ENCODE measurements around the gene MRPL23. TPM values are rescaled to one million over a fixed set of nuclear protein-coding genes. Genes with fewer than 3 reads are reported as not detected.

The MRPL23 gene
- total RNA-seq, 1 experiment from 2014 or later: 172 TPM

- DNase-seq (ENCODE audit: low read depth, low spot score): no peak
- in situ Hi-C loops (cut with HindIII; ENCODE audit: low pct_unique_long_range_greater_than_20kb, low sequenced_read_pairs): no loop called here
Measured at GRCh38 chr11:1998290-1998689, 51.2 kb downstream of the MRPL23 start.

GRCh38 chr11:1998861-1999260 is 51.7 kb downstream of the MRPL23 start:
- DNase-seq (ENCODE audit: low read depth, low spot score): no peak
- in situ Hi-C loops (cut with HindIII; ENCODE audit: low pct_unique_long_range_greater_than_20kb, low sequenced_read_pairs): no loop called here

- in situ Hi-C loops (cut with HindIII; ENCODE audit: low pct_unique_long_range_greater_than_20kb, low sequenced_read_pairs): no loop called here
Measured at GRCh38 chr11:2002042-2002776, 55.1 kb downstream of the MRPL23 start.

GRCh38 chr11:2002807-2003206 is 55.7 kb downstream of the MRPL23 start:
- no peak for DNase-seq (ENCODE audit: low read depth, low spot score)
- in situ Hi-C loops (cut with HindIII; ENCODE audit: low pct_unique_long_range_greater_than_20kb, low sequenced_read_pairs): no loop called here

More at GRCh38 chr11:2002042-2002776, 55.1 kb downstream of the MRPL23 start:
- no peak for DNase-seq (ENCODE audit: low read depth, low spot score)

GRCh38 chr11:2004466-2004865 is 57.3 kb downstream of the MRPL23 start:
- in situ Hi-C loops (cut with HindIII; ENCODE audit: low pct_unique_long_range_greater_than_20kb, low sequenced_read_pairs): no loop called here

More at GRCh38 chr11:2004466-2004865, 57.3 kb downstream of the MRPL23 start:
- DNase-seq (ENCODE audit: low read depth, low spot score): no peak

Small RNA genes within 50 kb of the gene (small RNA-seq; reads per million reads assigned to genes)
- 0 reads per million in 2 experiments for gene RF01972
- gene RF01973: 0 reads per million in 2 experiments

Other genes with a start within 250 kb of the MRPL23 start
- gene IFITM10, start 196.7 kb upstream of the MRPL23 start, total RNA-seq (2014; rRNA removed; shearing (Covaris generic)): 0.11 TPM in 1 of 2 replicates, not detected in the other
- 428 and 450 TPM in 2 replicates for gene CTSD, start 183.4 kb upstream of the MRPL23 start, total RNA-seq (2014; rRNA removed; shearing (Covaris generic))
- gene SYT8, start 112.3 kb upstream of the MRPL23 start, total RNA-seq (2014; rRNA removed; shearing (Covaris generic)): not detected in 2 replicates
- not detected in 2 replicates for gene TNNI2, start 108.4 kb upstream of the MRPL23 start, total RNA-seq (2014; rRNA removed; shearing (Covaris generic))
- not detected in 2 replicates for gene LSP1, start 94.2 kb upstream of the MRPL23 start, total RNA-seq (2014; rRNA removed; shearing (Covaris generic))
- not detected in 2 replicates for gene PRR33, start 55.4 kb upstream of the MRPL23 start, total RNA-seq (2014; rRNA removed; shearing (Covaris generic))
- gene TNNT3, start 27.6 kb upstream of the MRPL23 start, total RNA-seq (2014; rRNA removed; shearing (Covaris generic)): not detected in 2 replicates
- 8.8 and 11.1 TPM in 2 replicates for gene H19, start 50.5 kb downstream of the MRPL23 start, total RNA-seq (2014; rRNA removed; shearing (Covaris generic))
- gene IGF2, start 192.1 kb downstream of the MRPL23 start, total RNA-seq (2014; rRNA removed; shearing (Covaris generic)): 0.03 and 0.27 TPM in 2 replicates
- gene INS, start 213.9 kb downstream of the MRPL23 start, total RNA-seq (2014; rRNA removed; shearing (Covaris generic)): not detected in 2 replicates
- gene TH, start 224.5 kb downstream of the MRPL23 start, total RNA-seq (2014; rRNA removed; shearing (Covaris generic)): not detected in 2 replicates